DND-41 (cell line): Measurements from ENCODE around the gene EFNA3.

Experiments used
- CTCF ChIP-seq: IDR thresholded peaks from 2 replicates; pipeline ENCODE4 v1.5.1; 2012; ENCODE audit warnings: borderline replicate concordance, low read length, moderate library complexity, mild to moderate bottlenecking; ENCODE audit not compliant: poor library complexity, severe bottlenecking; ENCODE audit errors: extremely low read depth
- EZH2 ChIP-seq: IDR thresholded peaks from 3 replicates; pipeline ENCODE4 v1.6.1; 2012; ENCODE audit warnings: borderline replicate concordance, low read depth, mild to moderate bottlenecking, moderate library complexity, low read length, inconsistent platforms; ENCODE audit not compliant: severe bottlenecking

- TF ChIP-seq CTCF (peak; percentile 80), EZH2 (peak; percentile 68)
Measured at GRCh38 chr1:155062702-155063411, 15.8 kb upstream of the EFNA3 start.
